ENCODE results near the gene PRAMEF1. TPM values are rescaled to one million over a fixed set of nuclear protein-coding genes. Genes with fewer than 3 reads are reported as not detected.
"Not testable (repeated sequence)": the region's sequence is repeated elsewhere in the genome, so short reads cannot be mapped to it uniquely, and the experiment has no call there.

PRAMEF1 gene
- total RNA-seq, 1 donor from 2014 or later, result not detected

DNA sequence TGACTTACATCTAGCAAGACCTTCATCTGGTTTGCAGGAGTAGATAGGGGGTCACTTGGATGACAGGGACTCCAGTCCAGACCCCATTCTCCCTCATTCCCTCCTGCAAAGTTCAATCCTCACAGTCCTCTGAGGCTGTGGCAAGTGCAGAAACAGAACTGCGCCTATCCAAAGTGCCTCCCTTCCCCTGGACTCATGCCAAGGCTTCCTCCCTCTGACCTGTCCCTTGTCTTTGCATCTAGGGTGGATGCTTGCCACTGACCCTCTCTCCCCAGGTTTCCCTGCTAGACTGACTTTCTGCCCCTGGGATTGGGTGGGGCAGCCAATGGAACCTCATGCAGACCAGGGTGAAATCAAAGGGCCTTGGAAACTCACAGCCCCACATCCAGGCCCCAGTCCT is 18.7 kb downstream of the PRAMEF1 start:
- no peaks in the 10 kb centered on the region for H3K27me3 ChIP-seq (ENCODE audit: control insufficient read depth, insufficient read depth, low read length)
- H3K4me3 ChIP-seq (ENCODE audit: low read depth, low read length), result no peak overlapping the region
- TF ChIP-seq, protein P1, sequence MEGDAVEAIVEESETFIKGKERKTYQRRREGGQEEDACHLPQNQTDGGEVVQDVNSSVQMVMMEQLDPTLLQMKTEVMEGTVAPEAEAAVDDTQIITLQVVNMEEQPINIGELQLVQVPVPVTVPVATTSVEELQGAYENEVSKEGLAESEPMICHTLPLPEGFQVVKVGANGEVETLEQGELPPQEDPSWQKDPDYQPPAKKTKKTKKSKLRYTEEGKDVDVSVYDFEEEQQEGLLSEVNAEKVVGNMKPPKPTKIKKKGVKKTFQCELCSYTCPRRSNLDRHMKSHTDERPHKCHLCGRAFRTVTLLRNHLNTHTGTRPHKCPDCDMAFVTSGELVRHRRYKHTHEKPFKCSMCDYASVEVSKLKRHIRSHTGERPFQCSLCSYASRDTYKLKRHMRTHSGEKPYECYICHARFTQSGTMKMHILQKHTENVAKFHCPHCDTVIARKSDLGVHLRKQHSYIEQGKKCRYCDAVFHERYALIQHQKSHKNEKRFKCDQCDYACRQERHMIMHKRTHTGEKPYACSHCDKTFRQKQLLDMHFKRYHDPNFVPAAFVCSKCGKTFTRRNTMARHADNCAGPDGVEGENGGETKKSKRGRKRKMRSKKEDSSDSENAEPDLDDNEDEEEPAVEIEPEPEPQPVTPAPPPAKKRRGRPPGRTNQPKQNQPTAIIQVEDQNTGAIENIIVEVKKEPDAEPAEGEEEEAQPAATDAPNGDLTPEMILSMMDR (IDR thresholded peaks at IDR 0.05; ENCODE audit: insufficient read depth, low read length, severe bottlenecking), result no peak
- DNase-seq (ENCODE audit: low read depth) (no peak), FAIRE-seq (no peak)
- H3K36me3 ChIP-seq (ENCODE audit: control insufficient read depth, insufficient read depth, low read length), result no peaks in the 10 kb centered on the region

DNA sequence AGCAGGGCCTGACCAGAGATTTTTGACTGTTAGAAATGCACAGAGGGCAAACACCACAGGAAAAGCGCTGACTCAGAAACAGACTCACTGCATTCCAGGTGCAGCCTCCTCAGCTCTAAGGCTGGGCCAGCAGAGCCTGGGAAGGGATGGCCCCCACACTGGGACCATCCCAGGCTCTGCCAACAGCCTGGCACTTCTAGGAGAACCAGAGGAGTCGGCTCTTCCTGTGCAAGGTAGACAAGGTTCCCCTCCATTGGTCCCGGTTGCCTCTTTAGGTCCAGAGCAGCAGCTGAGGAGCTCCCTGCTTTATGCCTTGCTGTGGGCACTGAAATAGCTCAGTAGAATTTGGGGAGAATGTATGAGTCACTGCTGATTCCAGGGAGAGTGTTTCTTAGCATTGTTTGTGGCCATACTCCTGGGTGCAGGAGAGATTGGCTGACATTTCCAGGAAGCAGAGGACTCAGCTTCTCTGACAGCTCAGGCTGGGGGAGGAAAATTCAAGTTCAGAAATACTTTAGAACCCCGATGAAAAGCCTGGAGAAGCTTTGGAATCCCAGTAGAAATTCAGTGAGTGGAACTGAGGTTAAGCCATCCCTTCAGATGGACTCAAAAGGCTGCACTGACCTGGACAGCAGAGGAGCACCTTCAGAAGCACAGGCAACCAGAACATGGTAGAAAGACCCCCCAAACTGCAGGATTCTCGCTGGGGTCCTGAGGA is 19.7 kb downstream of the PRAMEF1 start:
- no peak for DNase-seq (ENCODE audit: low read depth)
- TF ChIP-seq, protein P1 (IDR thresholded peaks at IDR 0.05; ENCODE audit: insufficient read depth, low read length, severe bottlenecking), result no peak
- FAIRE-seq, result no peak
- Histone ChIP-seq H3K4me3 (ENCODE audit: low read depth, low read length) (no peak overlapping the region), H3K36me3 (ENCODE audit: control insufficient read depth, insufficient read depth, low read length) (no peaks in the 10 kb centered on the region), H3K27me3 (ENCODE audit: control insufficient read depth, insufficient read depth, low read length) (no peaks in the 10 kb centered on the region)

DNA sequence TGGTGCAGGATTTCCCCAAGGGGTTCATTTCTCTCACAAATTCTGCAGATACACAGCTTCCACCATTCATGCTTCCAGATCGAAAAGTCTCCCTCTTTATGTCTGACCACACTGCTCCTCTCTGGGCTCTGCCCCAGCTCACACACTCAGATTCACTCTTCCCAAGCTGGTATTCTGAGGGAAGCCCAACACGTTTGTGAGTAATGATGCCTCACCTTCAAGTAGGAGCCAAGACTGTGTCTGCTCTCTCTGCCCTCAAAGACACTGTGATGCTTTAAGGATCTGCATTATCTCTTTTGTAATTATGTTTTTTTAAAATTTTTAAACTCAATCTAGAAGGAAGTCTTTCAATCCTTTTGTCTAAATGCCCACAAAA is 20.2 kb downstream of the PRAMEF1 start:
- FAIRE-seq, result no peak
- peak; percentile 4 for DNase-seq (ENCODE audit: low read depth)
- H3K36me3 ChIP-seq (ENCODE audit: control insufficient read depth, insufficient read depth, low read length), result no peaks in the 10 kb centered on the region
- H3K4me3 ChIP-seq (ENCODE audit: low read depth, low read length), result no peak overlapping the region
- H3K27me3 ChIP-seq (ENCODE audit: control insufficient read depth, insufficient read depth, low read length), result no peaks in the 10 kb centered on the region
- TF ChIP-seq, protein P1 (IDR thresholded peaks at IDR 0.05; ENCODE audit: insufficient read depth, low read length, severe bottlenecking), result no peak

DNA sequence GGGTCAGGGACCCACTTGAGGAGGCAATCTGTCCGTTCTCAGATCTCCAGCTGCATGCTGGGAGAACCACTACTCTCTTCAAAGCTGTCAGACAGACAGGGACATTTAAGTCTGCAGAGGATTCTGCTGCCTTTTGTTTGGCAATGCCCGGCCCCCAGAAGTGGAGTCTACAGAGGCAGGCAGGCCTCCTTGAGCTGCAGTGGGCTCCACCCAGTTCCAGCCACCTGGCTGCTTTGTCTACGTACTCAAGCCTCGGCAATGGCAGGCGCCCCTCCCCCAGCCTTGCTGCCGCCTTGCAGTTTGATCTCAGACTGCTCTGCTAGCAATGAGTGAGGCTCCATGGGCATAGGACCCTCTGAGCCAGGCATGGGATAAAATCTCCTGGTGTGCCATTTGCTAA is 27.9 kb downstream of the PRAMEF1 start:
- not testable (repeated sequence) for H3K36me3 ChIP-seq (ENCODE audit: control insufficient read depth, insufficient read depth, low read length); FAIRE-seq; H3K4me3 ChIP-seq (ENCODE audit: low read depth, low read length); DNase-seq (ENCODE audit: low read depth); H3K27me3 ChIP-seq (ENCODE audit: control insufficient read depth, insufficient read depth, low read length)

DNA sequence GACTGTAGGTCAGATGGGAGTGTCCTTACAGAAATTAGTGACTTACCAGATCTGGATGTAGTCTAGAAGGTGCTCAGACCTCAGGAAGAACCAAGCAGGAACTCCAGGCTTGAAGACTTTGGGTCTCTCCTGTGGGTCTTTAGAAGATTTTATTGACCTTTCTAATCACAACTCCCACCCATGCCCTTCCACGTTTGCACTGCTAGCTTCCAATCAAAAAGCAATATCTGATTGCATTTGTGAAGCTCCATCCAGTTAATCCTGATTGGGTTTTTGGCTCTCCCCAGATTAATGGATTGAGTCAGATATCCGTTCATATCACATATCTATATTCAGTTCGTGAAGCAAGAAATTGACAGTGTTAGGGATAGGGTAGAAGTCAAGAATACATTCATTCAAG is 40.1 kb downstream of the PRAMEF1 start, which contains the start of gene PRAMEF11:
TSS of gene PRAMEF11 (minus strand) at position 101 of the 400 bp plus-strand sequence. CDS start 2,621 bp downstream, outside the sequence.
- FAIRE-seq; H3K4me3 ChIP-seq (ENCODE audit: low read depth, low read length); H3K27me3 ChIP-seq (ENCODE audit: control insufficient read depth, insufficient read depth, low read length); H3K36me3 ChIP-seq (ENCODE audit: control insufficient read depth, insufficient read depth, low read length); DNase-seq (ENCODE audit: low read depth): not testable (repeated sequence)

DNA sequence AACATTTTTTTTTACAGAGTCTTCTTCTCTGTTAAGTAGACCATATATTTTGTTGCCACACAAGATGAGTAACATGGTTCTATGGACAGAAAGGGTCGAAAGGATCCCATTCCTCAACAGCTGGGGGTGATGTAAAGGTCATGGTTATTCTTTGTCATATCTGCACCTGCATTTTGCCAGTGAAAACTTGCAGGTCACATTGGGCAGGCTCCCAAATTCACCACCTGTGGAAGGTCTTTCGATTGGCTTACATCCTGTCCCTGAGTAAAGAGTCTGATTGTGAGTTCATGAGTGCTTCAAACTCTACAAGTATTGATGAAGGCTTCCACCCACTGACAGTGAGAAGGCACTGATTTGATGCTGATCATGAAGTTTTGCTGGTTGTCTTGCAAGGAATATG is 42.1 kb downstream of the PRAMEF1 start:
- DNase-seq (ENCODE audit: low read depth); H3K36me3 ChIP-seq (ENCODE audit: control insufficient read depth, insufficient read depth, low read length); H3K4me3 ChIP-seq (ENCODE audit: low read depth, low read length); H3K27me3 ChIP-seq (ENCODE audit: control insufficient read depth, insufficient read depth, low read length); FAIRE-seq: not testable (repeated sequence)

Other genes with a start within 250 kb of the PRAMEF1 start
- gene DHRS3, start 173.2 kb upstream of the PRAMEF1 start, total RNA-seq, result 29.3 and 63.7 TPM in 2 replicates
- not detected in 2 replicates for gene AADACL4, start 147.3 kb upstream of the PRAMEF1 start, total RNA-seq
- gene AADACL3, start 75.3 kb upstream of the PRAMEF1 start, total RNA-seq, result under 0.01 TPM in 1 of 2 replicates, not detected in the other
- not detected in 2 replicates for gene CFAP107, start 45.2 kb upstream of the PRAMEF1 start, total RNA-seq
- gene PRAMEF12, start 17.7 kb upstream of the PRAMEF1 start, total RNA-seq, result not detected in 2 replicates
- gene PRAMEF11, start 40.0 kb downstream of the PRAMEF1 start, total RNA-seq, result not detected in 2 replicates
- not detected in 2 replicates for gene HNRNPCL1, start 57.3 kb downstream of the PRAMEF1 start, total RNA-seq
- not detected in 2 replicates for gene PRAMEF2, start 65.7 kb downstream of the PRAMEF1 start, total RNA-seq
- gene PRAMEF4, start 94.8 kb downstream of the PRAMEF1 start, total RNA-seq, result not detected in 2 replicates
- not detected in 2 replicates for gene PRAMEF10, start 106.9 kb downstream of the PRAMEF1 start, total RNA-seq
- gene PRAMEF7, start 125.2 kb downstream of the PRAMEF1 start, total RNA-seq, result not detected in 2 replicates
- gene PRAMEF6, start 156.2 kb downstream of the PRAMEF1 start, total RNA-seq, result not detected in 2 replicates